Stimulated activated effector memory CD8-positive, alpha-beta T cell treated with anti-CD3 and anti-CD28 coated beads, Interleukin-12 subunit alpha, Interleukin-12 subunit beta, amount 100 ng/mL, for 72 hours (primary cell): ENCODE measurements around the gene HLA-A.

Source experiments
- ATAC-seq: fragments of 150-1000 bp; cut with Tn5 transposase; 2 replicates; pipeline ENCODE4 v1.10.0; 2021
- DNase-seq, 2 donors: peaks; one replicate each; pipeline ENCODE4 v3.0.0; 2021 to 2022; ENCODE audit warnings: low spot score in 2 of 2
- H3K27ac Mint-ChIP-seq: one replicate; pipeline ENCODE4 v1.8.0; 2022; ENCODE audit warnings: mild to moderate bottlenecking, mixed read lengths
- H3K36me3 Mint-ChIP-seq: one replicate; pipeline ENCODE4 v1.8.0; 2022; ENCODE audit warnings: mild to moderate bottlenecking, mixed read lengths
- H3K4me1 Mint-ChIP-seq: one replicate; pipeline ENCODE4 v1.8.0; 2022; ENCODE audit warnings: mixed read lengths
- H3K4me3 Mint-ChIP-seq: one replicate; pipeline ENCODE4 v1.8.0; 2022; ENCODE audit warnings: mild to moderate bottlenecking, mixed read lengths
- H3K9me3 Mint-ChIP-seq: one replicate; pipeline ENCODE4 v1.8.0; 2022; ENCODE audit warnings: mixed read lengths

HLA-A gene

DNA sequence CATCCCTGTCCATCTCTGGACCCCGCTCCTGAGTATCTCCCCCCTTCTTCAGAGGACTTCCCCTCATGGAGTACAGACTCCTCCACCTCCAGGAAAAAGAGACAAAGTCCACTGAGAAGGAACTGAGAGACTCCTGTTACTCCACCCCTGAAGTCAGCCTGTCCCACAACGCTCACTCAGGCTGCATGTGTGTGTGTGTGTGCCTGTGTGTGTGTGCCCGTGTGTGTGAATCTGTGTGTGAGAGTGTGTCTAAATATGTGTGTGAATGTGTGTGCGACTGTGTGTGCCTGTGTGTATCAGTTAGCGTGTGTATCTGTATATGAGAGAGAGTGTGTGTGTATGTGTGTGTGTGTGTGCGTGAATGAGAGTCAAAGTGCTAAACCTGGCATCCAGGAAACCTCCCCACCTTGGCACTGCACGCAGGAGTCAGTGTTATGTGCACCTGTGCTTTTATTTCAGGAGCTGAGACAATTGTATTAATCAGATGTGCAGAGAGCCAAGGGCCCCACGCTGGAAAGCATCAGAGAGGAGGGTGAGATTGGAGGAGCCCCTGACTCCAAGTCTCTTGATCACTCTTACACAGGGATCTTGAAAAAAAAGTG lies 39.0 kb downstream of the HLA-A start:
- Mint-ChIP-seq H3K27ac (no peak overlapping the region), H3K36me3 (no peaks in the 10 kb centered on the region), H3K4me3 (no peak overlapping the region), H3K9me3 (no peaks in the 10 kb centered on the region), H3K4me1 (peaks cover 12% of the 10 kb centered on the region)
- no peak for ATAC-seq
- no peak for DNase-seq

DNA sequence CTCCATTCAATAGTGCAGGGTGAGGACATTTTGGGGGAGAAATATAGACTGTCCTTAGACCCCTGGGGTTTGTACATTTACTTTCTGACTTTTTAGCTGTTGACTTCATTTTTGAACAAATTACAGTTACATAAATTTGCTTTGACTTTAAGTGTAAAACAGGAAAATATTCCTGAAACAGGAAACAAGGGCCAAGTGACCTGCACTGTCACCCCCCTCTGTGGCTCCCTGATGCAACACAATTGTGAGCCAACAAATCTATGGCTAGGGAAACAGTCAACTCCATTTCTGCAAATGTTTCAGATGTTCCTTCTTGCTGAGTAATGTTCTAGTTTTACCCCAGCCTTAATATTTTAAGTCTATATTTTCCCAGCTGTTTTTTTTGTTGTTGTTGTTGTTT lies 39.8 kb downstream of the HLA-A start:
- DNase-seq (no peak), ATAC-seq (no peak)
- no peaks in the 10 kb centered on the region for H3K36me3 Mint-ChIP-seq

DNA sequence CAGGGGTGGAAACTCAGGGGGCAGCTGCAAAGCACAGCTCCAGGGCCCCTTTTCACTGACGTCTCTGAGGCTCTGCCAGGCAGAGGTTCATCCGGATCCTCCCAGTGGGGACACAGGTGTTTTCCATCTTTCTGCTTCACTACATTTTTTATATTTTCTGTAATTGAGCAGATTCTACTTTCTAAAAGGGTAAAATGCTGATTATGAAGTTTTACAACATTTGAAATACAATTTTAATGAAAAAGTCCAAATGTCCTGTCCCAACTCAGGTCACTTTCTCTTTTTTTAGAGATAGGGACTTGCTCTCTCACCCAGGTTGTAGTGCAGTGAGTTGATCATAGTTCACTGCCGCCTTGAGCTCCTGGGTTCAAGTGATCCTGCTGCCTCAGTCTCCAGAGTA lies 41.9 kb downstream of the HLA-A start:
- ATAC-seq (no peak), DNase-seq (no peak)
- Mint-ChIP-seq H3K4me3 (no peak overlapping the region), H3K27ac (no peak overlapping the region), H3K4me1 (no peaks in the 10 kb centered on the region), H3K36me3 (no peaks in the 10 kb centered on the region), H3K9me3 (no peaks in the 10 kb centered on the region)

More for the DNA sequence above, 39.8 kb downstream of the HLA-A start:
- Mint-ChIP-seq H3K27ac (no peak overlapping the region), H3K9me3 (no peaks in the 10 kb centered on the region), H3K4me3 (no peak overlapping the region), H3K4me1 (peaks cover 4% of the 10 kb centered on the region)

- Mint-ChIP-seq H3K36me3 (no peaks in the 10 kb centered on the region), H3K27ac (no peak overlapping the region), H3K4me3 (no peak overlapping the region), H3K9me3 (no peaks in the 10 kb centered on the region), H3K4me1 (no peaks in the 10 kb centered on the region)
- ATAC-seq (no peak), DNase-seq (no peak)
These were observed 42.7 kb downstream of the HLA-A start for GRCh38 chr6:29984992-29985391.

- no peaks in the 10 kb centered on the region for H3K4me1 Mint-ChIP-seq
- H3K27ac Mint-ChIP-seq, result no peak overlapping the region
- ATAC-seq, result no peak
- no peak for DNase-seq
- H3K36me3 Mint-ChIP-seq, result no peaks in the 10 kb centered on the region
- H3K4me3 Mint-ChIP-seq, result no peak overlapping the region
- no peaks in the 10 kb centered on the region for H3K9me3 Mint-ChIP-seq
These were observed 43.9 kb downstream of the HLA-A start for GRCh38 chr6:29986179-29986781.

DNA sequence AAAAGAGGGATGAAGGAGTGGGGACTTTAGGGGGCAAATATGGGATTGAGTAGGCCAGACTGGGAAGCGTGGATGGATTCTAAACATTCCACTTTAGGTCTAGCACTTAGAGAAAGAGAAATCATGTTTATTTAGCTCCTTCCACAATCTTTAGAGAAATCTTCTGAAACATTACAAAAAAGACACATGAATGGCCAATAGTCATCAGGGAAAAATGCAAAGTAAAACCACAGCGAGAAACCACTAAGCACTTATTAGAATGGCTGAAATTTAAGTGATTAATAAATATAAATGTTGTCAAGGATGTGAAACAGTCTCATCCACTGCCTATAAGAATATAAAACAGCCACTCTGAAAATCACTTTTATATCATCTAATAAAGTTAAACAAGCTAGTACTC lies 46.9 kb downstream of the HLA-A start:
- no peak for DNase-seq
- H3K27ac Mint-ChIP-seq, result no peak overlapping the region
- no peaks in the 10 kb centered on the region for H3K4me1 Mint-ChIP-seq
- no peak overlapping the region for H3K4me3 Mint-ChIP-seq
- H3K9me3 Mint-ChIP-seq, result no peaks in the 10 kb centered on the region
- ATAC-seq, result no peak
- no peaks in the 10 kb centered on the region for H3K36me3 Mint-ChIP-seq

- ATAC-seq (no peak), DNase-seq (no peak)
- Mint-ChIP-seq H3K36me3 (no peaks in the 10 kb centered on the region), H3K9me3 (no peaks in the 10 kb centered on the region), H3K4me3 (no peak overlapping the region), H3K4me1 (no peaks in the 10 kb centered on the region), H3K27ac (no peak overlapping the region)
These were observed 48.6 kb downstream of the HLA-A start for GRCh38 chr6:29990931-29991330.

DNA sequence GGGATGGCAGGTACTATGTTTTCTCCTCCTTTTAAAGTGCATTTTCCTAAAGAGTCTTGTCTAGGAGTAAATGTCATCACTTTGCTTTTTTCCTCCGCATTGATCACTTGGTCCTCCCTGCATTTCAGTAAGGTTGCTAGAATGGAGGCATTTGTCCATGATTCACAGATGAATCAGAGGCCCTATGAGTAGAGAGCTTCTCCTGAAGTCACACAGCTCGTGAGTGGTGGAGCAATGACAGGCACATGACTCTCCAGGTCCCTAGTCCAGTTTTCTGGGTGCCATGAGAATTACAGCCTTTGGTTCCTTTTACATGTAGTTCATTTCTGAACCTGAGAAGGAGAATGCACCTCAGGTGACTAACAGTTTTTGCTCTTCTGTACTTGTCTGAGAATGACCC lies 50.5 kb downstream of the HLA-A start:
- ATAC-seq, result peak; percentile 89
- H3K27ac Mint-ChIP-seq, result no peak overlapping the region
- no peaks in the 10 kb centered on the region for H3K36me3 Mint-ChIP-seq
- DNase-seq, result no peak
- no peaks in the 10 kb centered on the region for H3K4me1 Mint-ChIP-seq
- H3K9me3 Mint-ChIP-seq, result no peaks in the 10 kb centered on the region
- H3K4me3 Mint-ChIP-seq, result no peak overlapping the region

- no peaks in the 10 kb centered on the region for H3K9me3 Mint-ChIP-seq
- no peak overlapping the region for H3K27ac Mint-ChIP-seq
- H3K4me1 Mint-ChIP-seq, result no peaks in the 10 kb centered on the region
- H3K36me3 Mint-ChIP-seq, result no peaks in the 10 kb centered on the region
- no peak for DNase-seq
- ATAC-seq, result no peak
- no peak overlapping the region for H3K4me3 Mint-ChIP-seq
These were observed 52.5 kb downstream of the HLA-A start for GRCh38 chr6:29994826-29995225.

- H3K4me1 Mint-ChIP-seq, result peaks cover 5% of the 10 kb centered on the region
- no peak overlapping the region for H3K4me3 Mint-ChIP-seq
- no peak for ATAC-seq
- H3K9me3 Mint-ChIP-seq, result no peaks in the 10 kb centered on the region
- no peak for DNase-seq
- H3K36me3 Mint-ChIP-seq, result no peaks in the 10 kb centered on the region
- H3K27ac Mint-ChIP-seq, result no peak overlapping the region
These were observed 53.0 kb downstream of the HLA-A start for GRCh38 chr6:29995340-29995777.
